Sigmoid colon (tissue), 7 donors: ENCODE results near the gene PRCD. TPM values are rescaled to one million over a fixed set of nuclear protein-coding genes. Genes with fewer than 3 reads are reported as not detected.

Source experiments
- DNase-seq: peaks from one replicate; pipeline ENCODE4 v3.0.0-alpha.2; 2019
- H3K27ac ChIP-seq, 4 donors: fragments of 200-600 bp; sonication (generic); one replicate each; pipeline ENCODE4 v1.5.1; 2016 to 2019; ENCODE audit warnings: mild to moderate bottlenecking in 1 of 4
- H3K27me3 ChIP-seq, 3 donors: fragments of 200-600 bp; sonication (generic); one replicate each; pipeline ENCODE4 v1.5.1; 2019; ENCODE audit warnings: mild to moderate bottlenecking in 1 of 3
- H3K36me3 ChIP-seq, 4 donors: fragments of 200-600 bp; sonication (generic); one replicate each; pipeline ENCODE4 v1.5.1; 2016 to 2019
- H3K4me1 ChIP-seq, 4 donors: fragments of 200-600 bp; sonication (generic); one replicate each; pipeline ENCODE4 v1.5.1; 2017 to 2019
- H3K4me3 ChIP-seq, 4 donors: fragments of 200-600 bp; sonication (generic); one replicate each; pipeline ENCODE4 v1.5.1; 2017 to 2019; ENCODE audit warnings: mild to moderate bottlenecking in 2 of 4, moderate library complexity in 1 of 4
- H3K9me3 ChIP-seq, 4 donors: fragments of 200-600 bp in 3 of 4; sonication (generic) in 3 of 4; one replicate each; pipeline versions ENCODE4 v1.5.1 to v1.6.1; 2013 to 2019
- EP300 ChIP-seq, 4 donors: sonication (generic); formaldehyde crosslinking; IDR thresholded peaks; one replicate each; pipeline ENCODE4 v1.6.1; 2017; ENCODE audit warnings: antibody characterized with exemption in 4 of 4
- POLR2A ChIP-seq, 2 donors: fragments of 450-650 bp; IDR thresholded peaks; one replicate each; pipeline ENCODE4 v1.6.1; 2016; ENCODE audit warnings: antibody characterized with exemption in 2 of 2, mild to moderate bottlenecking in 2 of 2, moderate library complexity in 2 of 2
- POLR2AphosphoS5 ChIP-seq, 4 donors: sonication (generic); formaldehyde crosslinking; IDR thresholded peaks; one replicate each; pipeline ENCODE4 v1.6.1; 2017; ENCODE audit warnings: antibody characterized with exemption in 4 of 4
- WGBS, 2 donors: extraction: QIAGEN DNeasy Blood & Tissue Kit; methylation state at CpG; one replicate each; pipeline ENCODE4 v1.1.7; 2013; 5-methylcytosine and 5-hydroxymethylcytosine counted together
- intact Hi-C: fragments of 100-400 bp; cut with DNase I; formaldehyde crosslinking; loops from one replicate; pipeline ENCODE4 v1.15.1; 2023
- polyA plus RNA-seq, 3 donors: library from polyadenylated mRNA; stranded (reverse); fragments of 200-250 nt; gene quantifications; one replicate each; pipeline ENCODE4 v1.2.3, GENCODE V29; 2013
- total RNA-seq, 4 donors: library from RNA; depleted of rRNA; stranded (reverse); fragments of >200 nt; gene quantifications; one replicate each; pipeline ENCODE4 v1.1.0, GENCODE V29; 2016
- TF ChIP-seq, protein P1 (sequence below), 4 experiments: fragments of 450-650 bp in 3 of 4; fragments of 200-600 bp in 1 of 4; IDR thresholded peaks; one replicate each; pipeline ENCODE4 v1.5.1; 2016 to 2019; ENCODE audit warnings: antibody characterized with exemption in 4 of 4, mild to moderate bottlenecking in 3 of 4, moderate library complexity in 2 of 4
- donor health status: healthy with polysubstance abuse.
- donor health status: Bipolar disorder and iron deficiency.
- donor health status: healthy.

The PRCD gene
- total and polyA plus RNA-seq, 7 donors, result 1.1 to 7.1 (median 5.3) TPM; not detected in 1

DNA sequence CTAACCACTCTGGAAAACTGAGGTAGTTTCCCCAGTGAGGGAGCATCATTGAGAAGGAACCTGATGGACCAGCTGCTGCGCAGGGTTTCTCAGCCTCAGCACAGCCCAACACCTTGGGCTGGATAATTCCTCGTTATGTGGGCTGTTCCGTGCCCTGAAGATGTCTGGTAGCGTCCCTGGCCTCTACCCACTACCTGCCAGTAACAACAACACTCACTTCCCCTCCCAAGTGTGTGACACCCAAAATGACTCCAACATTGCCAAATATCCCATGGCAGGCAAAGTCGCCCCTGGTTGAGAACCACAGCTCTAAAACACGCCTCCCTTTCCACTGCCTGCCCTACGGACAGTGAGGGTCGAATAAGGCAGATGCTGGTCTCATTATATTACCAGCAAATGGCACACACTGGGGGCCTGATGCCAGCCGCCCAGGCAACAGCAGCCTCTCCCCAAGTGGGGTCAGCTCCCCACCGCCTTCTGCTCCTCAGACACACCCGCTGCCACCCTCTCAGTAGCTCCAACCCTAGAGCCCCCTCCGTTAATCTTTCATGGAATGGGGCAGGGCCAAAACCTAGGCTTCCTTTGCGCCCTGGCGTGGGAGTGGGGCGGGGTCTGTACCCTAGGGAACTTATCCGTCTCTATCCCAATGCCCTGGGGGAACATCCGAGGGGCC lies 39.6 kb upstream of the PRCD start:
- intact Hi-C loops, result no loop called here
- TF ChIP-seq EP300 (IDR thresholded peaks at IDR 0.05), result no peak
- TF ChIP-seq POLR2AphosphoS5 (IDR thresholded peaks at IDR 0.05), result peak in 1 of 4 donors; percentile 11
- DNase-seq, result no peak
- peaks cover 0 to 39% (median 32%) of the 10 kb centered on the region in 4 donors for H3K4me1 ChIP-seq
- no peaks in the 10 kb centered on the region for H3K27me3 ChIP-seq
- no peaks in the 10 kb centered on the region for H3K36me3 ChIP-seq
- peak overlapping the region; percentile 4 to 61 (median 52) for H3K4me3 ChIP-seq
- H3K27ac ChIP-seq, result peak overlapping the region; percentile 73 to 78 (median 76)
- whole genome bisulfite sequencing, 2 donors, result 23 to 48% methylated on average over 17 of the region's 17 CpGs
- H3K9me3 ChIP-seq, result no peaks in the 10 kb centered on the region

DNA sequence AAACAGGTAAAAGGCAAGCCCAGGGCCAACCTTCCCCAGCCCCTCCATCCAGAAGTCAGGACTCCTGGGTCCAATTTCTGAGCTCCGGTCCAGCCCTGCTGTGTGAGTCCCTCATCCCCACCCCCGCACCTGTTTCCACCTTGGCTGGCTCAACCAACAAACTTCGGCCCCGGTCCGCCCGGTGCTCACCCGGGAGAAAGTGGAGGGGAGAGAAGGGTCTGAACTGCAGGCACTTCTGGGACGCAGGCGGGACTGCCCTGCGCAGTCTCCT lies 39.2 kb upstream of the PRCD start:
- no peaks in the 10 kb centered on the region for H3K27me3 ChIP-seq
- no peak for DNase-seq
- H3K9me3 ChIP-seq, result no peaks in the 10 kb centered on the region
- intact Hi-C loops, result no loop called here
- peak overlapping the region; percentile 73 to 78 (median 76) for H3K27ac ChIP-seq
- no peaks in the 10 kb centered on the region for H3K36me3 ChIP-seq
- 1 to 14% methylated on average over 10 of the region's 10 CpGs for WGBS, 2 donors
- H3K4me1 ChIP-seq, result peaks cover 0 to 39% (median 32%) of the 10 kb centered on the region in 4 donors
- TF ChIP-seq, protein P1, sequence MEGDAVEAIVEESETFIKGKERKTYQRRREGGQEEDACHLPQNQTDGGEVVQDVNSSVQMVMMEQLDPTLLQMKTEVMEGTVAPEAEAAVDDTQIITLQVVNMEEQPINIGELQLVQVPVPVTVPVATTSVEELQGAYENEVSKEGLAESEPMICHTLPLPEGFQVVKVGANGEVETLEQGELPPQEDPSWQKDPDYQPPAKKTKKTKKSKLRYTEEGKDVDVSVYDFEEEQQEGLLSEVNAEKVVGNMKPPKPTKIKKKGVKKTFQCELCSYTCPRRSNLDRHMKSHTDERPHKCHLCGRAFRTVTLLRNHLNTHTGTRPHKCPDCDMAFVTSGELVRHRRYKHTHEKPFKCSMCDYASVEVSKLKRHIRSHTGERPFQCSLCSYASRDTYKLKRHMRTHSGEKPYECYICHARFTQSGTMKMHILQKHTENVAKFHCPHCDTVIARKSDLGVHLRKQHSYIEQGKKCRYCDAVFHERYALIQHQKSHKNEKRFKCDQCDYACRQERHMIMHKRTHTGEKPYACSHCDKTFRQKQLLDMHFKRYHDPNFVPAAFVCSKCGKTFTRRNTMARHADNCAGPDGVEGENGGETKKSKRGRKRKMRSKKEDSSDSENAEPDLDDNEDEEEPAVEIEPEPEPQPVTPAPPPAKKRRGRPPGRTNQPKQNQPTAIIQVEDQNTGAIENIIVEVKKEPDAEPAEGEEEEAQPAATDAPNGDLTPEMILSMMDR (IDR thresholded peaks at IDR 0.05), result no peak
- no peak for TF ChIP-seq POLR2A (IDR thresholded peaks at IDR 0.05)
- no peak for TF ChIP-seq EP300 (IDR thresholded peaks at IDR 0.05)
- no peak for TF ChIP-seq POLR2AphosphoS5 (IDR thresholded peaks at IDR 0.05)
- H3K4me3 ChIP-seq, result peak overlapping the region; percentile 4 to 61 (median 52)

DNA sequence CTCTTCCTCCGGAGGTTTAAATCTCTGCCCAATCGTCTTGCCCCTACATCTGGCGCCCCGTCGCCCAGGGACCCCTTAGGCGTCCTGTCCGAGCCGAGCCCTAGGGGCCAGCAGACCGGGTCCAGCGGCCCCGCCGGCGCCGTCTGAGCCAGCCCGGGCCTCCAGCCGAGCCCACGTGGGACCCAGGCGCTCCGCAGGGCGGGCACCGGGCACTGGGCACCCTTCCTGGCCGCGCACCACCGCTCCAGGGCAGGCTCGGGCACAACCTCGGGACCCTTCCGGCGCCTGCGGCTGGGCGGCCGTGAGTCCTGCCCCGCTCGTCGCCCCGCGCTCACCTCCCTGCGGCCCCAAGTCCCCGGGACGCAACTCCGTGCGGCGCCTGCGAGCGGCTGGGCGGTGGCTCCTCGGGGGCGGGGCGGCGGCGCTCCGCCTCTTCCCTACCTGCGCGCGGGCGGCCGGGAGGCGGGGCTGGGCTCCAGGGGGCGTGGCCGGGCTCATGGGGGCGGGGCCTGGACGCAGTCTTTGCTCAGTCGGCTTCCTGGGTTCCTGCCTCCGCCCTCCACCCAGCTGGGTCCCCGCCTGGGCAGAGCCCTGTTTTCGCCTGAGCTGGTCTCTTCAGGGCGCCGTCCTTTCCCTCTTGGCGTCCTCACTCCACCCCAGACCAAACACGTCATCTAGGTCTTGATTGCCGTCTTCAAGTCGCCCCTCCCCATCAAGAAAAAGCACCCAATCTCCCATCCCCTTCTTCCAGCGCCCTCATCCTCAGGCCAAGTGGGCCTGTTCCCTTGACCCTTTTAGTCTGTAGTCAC lies 38.6 kb upstream of the PRCD start, which contains the start of gene RHBDF2:
RHBDF2 (minus strand) TSS at position 406 of the 809 bp plus-strand sequence. CDS start 19,899 bp downstream, outside the sequence.
- H3K27me3 ChIP-seq, result no peaks in the 10 kb centered on the region
- WGBS, 2 donors, result 1% methylated on average over 72 of the region's 72 CpGs
- peak in 3 of 4 donors; percentile 34 to 67 (median 59) for TF ChIP-seq POLR2AphosphoS5 (IDR thresholded peaks at IDR 0.05)
- TF ChIP-seq, protein P1 (IDR thresholded peaks at IDR 0.05), result no peak
- TF ChIP-seq POLR2A (IDR thresholded peaks at IDR 0.05), result no peak
- no peak for TF ChIP-seq EP300 (IDR thresholded peaks at IDR 0.05)
- H3K9me3 ChIP-seq, result no peaks in the 10 kb centered on the region
- H3K27ac ChIP-seq, result peak within 1 kb of the TSS; percentile 73 to 78 (median 76)
- peak; percentile 93 for DNase-seq
- H3K36me3 ChIP-seq, result no peaks in the 10 kb centered on the region
- peaks cover 0 to 39% (median 33%) of the 10 kb centered on the region in 4 donors for H3K4me1 ChIP-seq
- intact Hi-C loops, result no loop called here
- peak within 1 kb of the TSS; percentile 4 to 61 (median 52) for H3K4me3 ChIP-seq

DNA sequence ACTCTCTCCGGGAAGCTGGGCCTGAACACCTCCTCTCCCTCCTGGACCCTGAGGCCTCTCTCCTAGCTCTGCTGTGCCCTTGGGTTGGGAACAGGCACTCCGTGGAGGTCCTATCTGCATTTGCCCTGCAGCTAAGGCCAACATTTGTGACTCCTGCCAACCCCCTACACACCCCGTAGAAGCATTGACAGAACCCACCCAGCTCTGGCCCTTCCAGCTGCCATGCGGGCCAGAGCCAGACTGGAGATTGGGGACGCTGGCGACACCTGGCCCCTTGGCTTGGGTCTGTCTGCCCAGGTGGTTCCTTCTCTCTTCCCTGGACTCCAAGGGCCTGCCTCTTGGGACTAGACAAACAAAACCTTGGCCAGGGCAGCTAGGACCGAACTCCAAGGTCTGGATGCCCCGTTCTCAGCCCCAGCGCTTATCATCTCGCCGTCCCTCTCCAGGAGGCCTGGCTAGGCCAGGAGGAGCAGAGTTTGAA lies 38.0 kb upstream of the PRCD start:
- intact Hi-C loops, result no loop called here
- TF ChIP-seq POLR2A (IDR thresholded peaks at IDR 0.05), result no peak
- no peak for TF ChIP-seq POLR2AphosphoS5 (IDR thresholded peaks at IDR 0.05)
- no peak for TF ChIP-seq EP300 (IDR thresholded peaks at IDR 0.05)
- TF ChIP-seq, protein P1 (IDR thresholded peaks at IDR 0.05), result no peak
- peaks cover 0 to 4% (median 2%) of the 10 kb centered on the region in 3 donors for H3K27me3 ChIP-seq
- H3K27ac ChIP-seq, result peak overlapping the region; percentile 73 to 78 (median 76)
- 79 to 84% methylated on average over 11 of the region's 11 CpGs for whole genome bisulfite sequencing, 2 donors
- DNase-seq, result no peak
- H3K4me3 ChIP-seq, result peak overlapping the region in 3 of 4 donors; percentile 47 to 61 (median 58)
- peaks cover 0 to 41% (median 34%) of the 10 kb centered on the region in 4 donors for H3K4me1 ChIP-seq
- no peaks in the 10 kb centered on the region for H3K9me3 ChIP-seq
- H3K36me3 ChIP-seq, result no peaks in the 10 kb centered on the region
